GM23248 (cell line): ENCODE results near the gene FRK. TPM values are rescaled to one million over a fixed set of nuclear protein-coding genes. Genes with fewer than 3 reads are reported as not detected.

Experiments
- DNase-seq: peaks from one replicate; pipeline ENCODE4 v3.0.0-alpha.2; 2015
- H2AFZ ChIP-seq: fragments of 200-600 bp; sonication (generic); 2 replicates; pipeline ENCODE4 v1.6.1; 2016; ENCODE audit warnings: antibody characterized with exemption
- H3F3A ChIP-seq: fragments of 200-600 bp; sonication (generic); 2 replicates; pipeline ENCODE4 v1.6.1; 2016; ENCODE audit warnings: mild to moderate bottlenecking, antibody characterized with exemption, mixed run types; ENCODE audit not compliant: insufficient read depth
- H3K27ac ChIP-seq: fragments of 200-600 bp; sonication (generic); 2 replicates; pipeline ENCODE4 v1.5.1; 2016; ENCODE audit warnings: mild to moderate bottlenecking
- H3K27me3 ChIP-seq: fragments of 200-600 bp; sonication (generic); replicated peaks from 2 replicates; pipeline ENCODE4 v1.6.1; 2016; ENCODE audit warnings: mild to moderate bottlenecking; ENCODE audit not compliant: insufficient read depth
- H3K36me3 ChIP-seq: fragments of 200-600 bp; sonication (generic); 2 replicates; pipeline ENCODE4 v1.6.1; 2016; ENCODE audit warnings: low read depth, mild to moderate bottlenecking
- H3K4me1 ChIP-seq: fragments of 200-600 bp; sonication (generic); 2 replicates; pipeline ENCODE4 v1.6.1; 2016; ENCODE audit warnings: mild to moderate bottlenecking; ENCODE audit not compliant: insufficient read depth
- H3K4me2 ChIP-seq: fragments of 200-600 bp; sonication (generic); one replicate; pipeline ENCODE4 v1.6.1; 2016; ENCODE audit warnings: mild to moderate bottlenecking; ENCODE audit not compliant: unreplicated experiment
- H3K4me3 ChIP-seq: fragments of 200-600 bp; sonication (generic); 2 replicates; pipeline ENCODE4 v1.5.1; 2016; ENCODE audit warnings: mild to moderate bottlenecking
- H3K79me2 ChIP-seq: fragments of 200-600 bp; sonication (generic); 2 replicates; pipeline ENCODE4 v1.6.1; 2016; ENCODE audit warnings: mild to moderate bottlenecking; ENCODE audit not compliant: insufficient read depth
- H3K9ac ChIP-seq: fragments of 200-600 bp; sonication (generic); 2 replicates; pipeline ENCODE4 v1.6.1; 2016; ENCODE audit warnings: mild to moderate bottlenecking
- H3K9me2 ChIP-seq: fragments of 200-600 bp; sonication (generic); 2 replicates; pipeline ENCODE4 v1.6.1; 2016; ENCODE audit warnings: mixed run types, mild to moderate bottlenecking, moderate library complexity; ENCODE audit not compliant: insufficient read depth
- H3K9me3 ChIP-seq: fragments of 200-600 bp; sonication (generic); one replicate; pipeline ENCODE4 v1.6.1; 2017; ENCODE audit warnings: low read depth
- H4K20me1 ChIP-seq: fragments of 200-600 bp; sonication (generic); 2 replicates; pipeline ENCODE4 v1.6.0; 2016; ENCODE audit not compliant: insufficient read depth
- EZH2 ChIP-seq: fragments of 200-600 bp; sonication (generic); IDR thresholded peaks from 2 replicates; pipeline ENCODE4 v1.6.1; 2018; ENCODE audit warnings: antibody characterized with exemption, mild to moderate bottlenecking; ENCODE audit not compliant: insufficient read depth, poor library complexity, severe bottlenecking
- EZH2phosphoT487 ChIP-seq: fragments of 200-600 bp; sonication (generic); IDR thresholded peaks from 2 replicates; pipeline ENCODE4 v1.6.1; 2018; ENCODE audit warnings: antibody characterized with exemption, moderate library complexity, mild to moderate bottlenecking, low read depth; ENCODE audit not compliant: insufficient read depth
- WGBS, 2 experiments: methylation state at CpG; one replicate each; pipeline ENCODE4 v1.1.6; 2015 to 2017; ENCODE audit warnings: low lambda C conversion rate in 2 of 2, low coverage in 1 of 2; ENCODE audit errors: missing lambda C conversion rate in 2 of 2; 5-methylcytosine and 5-hydroxymethylcytosine counted together
- in situ Hi-C: fragments of 300-500 bp; cut with MboI; formaldehyde crosslinking; loops from 2 replicates; pipeline ENCODE4 v1.15.0; 2020
- polyA plus RNA-seq: library from polyadenylated mRNA; unstranded; fragments of >200 nt; fragmentation: Nextera tagmentation; extraction: Ambion mirVana; gene quantifications from 2 replicates; pipeline ENCODE4 v1.2.1, GENCODE V29; 2016
- total RNA-seq: library from RNA; depleted of rRNA; stranded (reverse); fragments of >200 nt; shearing (Covaris generic); gene quantifications from 2 replicates; pipeline ENCODE4 v1.2.3, GENCODE V29; 2014

Gene FRK
- total and polyA plus RNA-seq, 2 experiments from 2014 or later = 0.06 to 0.32 TPM

- Histone ChIP-seq H3K27me3 (no peaks in the 10 kb centered on the region), H3K9me3 (no peaks in the 10 kb centered on the region), H4K20me1 (no peaks in the 10 kb centered on the region), H3K9me2 (no peaks in the 10 kb centered on the region), H3K79me2 (no peaks in the 10 kb centered on the region), H3K27ac (no peak overlapping the region), H3K4me2 (peak overlapping the region; percentile 11), H3K9ac (no peak overlapping the region), H3F3A (no peaks in the 10 kb centered on the region), H2AFZ (0 out of 2 replicates have a peak overlapping the region, but pooled peaks have one; percentile 1), H3K4me1 (peaks cover 11% of the 10 kb centered on the region), H3K4me3 (peak overlapping the region; percentile 1; the same call in 1 of the 2 replicates), H3K36me3 (no peaks in the 10 kb centered on the region)
- TF ChIP-seq EZH2 = no peak
- no peak for TF ChIP-seq EZH2phosphoT487
- in situ Hi-C loops = loop anchor here (10.0 kb wide), 1 partner anchor 1153 kb away; no protein-coding TSS in a partner anchor
- DNase-seq = peak; percentile 64
- WGBS, 2 experiments = 0% methylated on average over 1 of the region's 1 CpG
Observed at GRCh38 chr6:115898246-115898645, 162.4 kb downstream of the FRK start.

- H3K36me3 ChIP-seq = no peaks in the 10 kb centered on the region
- H4K20me1 ChIP-seq = no peaks in the 10 kb centered on the region
- H3F3A ChIP-seq = no peaks in the 10 kb centered on the region
- no peak overlapping the region for H3K4me3 ChIP-seq
- peak; percentile 64 for DNase-seq
- H3K4me2 ChIP-seq = no peak overlapping the region
- H3K9me2 ChIP-seq = no peaks in the 10 kb centered on the region
- no peaks in the 10 kb centered on the region for H3K27me3 ChIP-seq
- WGBS, 2 experiments = 61 to 74% methylated on average over 2 of the region's 2 CpGs
- no peak overlapping the region for H3K9ac ChIP-seq
- H3K4me1 ChIP-seq = peaks cover 13% of the 10 kb centered on the region
- no peaks in the 10 kb centered on the region for H3K79me2 ChIP-seq
- H3K9me3 ChIP-seq = no peaks in the 10 kb centered on the region
- no peak for TF ChIP-seq EZH2phosphoT487
- no peak for TF ChIP-seq EZH2
- in situ Hi-C loops = loop anchor here (10.0 kb wide), 1 partner anchor 1152 kb away; no protein-coding TSS in a partner anchor
- H3K27ac ChIP-seq = no peak overlapping the region
- H2AFZ ChIP-seq = peak overlapping the region; percentile 16; the same call in 1 of the 2 replicates
Observed at GRCh38 chr6:115896538-115897129, 164.1 kb downstream of the FRK start.

- no peaks in the 10 kb centered on the region for H3K36me3 ChIP-seq
- peaks cover 13% of the 10 kb centered on the region for H3F3A ChIP-seq
- no peak overlapping the region for H3K9ac ChIP-seq
- no peak overlapping the region for H2AFZ ChIP-seq
- no peaks in the 10 kb centered on the region for H3K27me3 ChIP-seq
- H3K79me2 ChIP-seq = no peaks in the 10 kb centered on the region
- TF ChIP-seq EZH2phosphoT487 = no peak
- TF ChIP-seq EZH2 = no peak
- H3K4me3 ChIP-seq = no peak overlapping the region
- H3K4me1 ChIP-seq = peaks cover 27% of the 10 kb centered on the region
- no peaks in the 10 kb centered on the region for H4K20me1 ChIP-seq
- no peak for DNase-seq
- H3K4me2 ChIP-seq = no peak overlapping the region
- no peak overlapping the region for H3K27ac ChIP-seq
- 71 to 78% methylated on average over 7 of the region's 7 CpGs for WGBS, 2 experiments
- in situ Hi-C loops = loop anchor here (10.0 kb wide), 1 partner anchor 1150 kb away; no protein-coding TSS in a partner anchor
- H3K9me3 ChIP-seq = no peaks in the 10 kb centered on the region
- H3K9me2 ChIP-seq = no peaks in the 10 kb centered on the region
Observed at GRCh38 chr6:115894426-115894992, 166.2 kb downstream of the FRK start.

- Histone ChIP-seq H3K4me3 (no peak overlapping the region), H2AFZ (peak overlapping the region; percentile 34; the same call in 1 of the 2 replicates), H3K9ac (no peak overlapping the region), H3K9me3 (no peaks in the 10 kb centered on the region), H3K27me3 (no peaks in the 10 kb centered on the region), H4K20me1 (no peaks in the 10 kb centered on the region), H3K79me2 (no peaks in the 10 kb centered on the region), H3F3A (peaks cover 13% of the 10 kb centered on the region), H3K36me3 (no peaks in the 10 kb centered on the region), H3K4me2 (no peak overlapping the region), H3K9me2 (no peaks in the 10 kb centered on the region), H3K4me1 (peaks cover 16% of the 10 kb centered on the region), H3K27ac (no peak overlapping the region)
- TF ChIP-seq EZH2phosphoT487 (no peak), EZH2 (no peak)
- in situ Hi-C loops = loop anchor here (10.0 kb wide), 1 partner anchor 1147 kb away; no protein-coding TSS in a partner anchor
- no peak for DNase-seq
- 58 to 79% methylated on average over 2 of the region's 2 CpGs for WGBS, 2 experiments
Observed at GRCh38 chr6:115891750-115892149, 168.9 kb downstream of the FRK start.
